ENCODE measurements around the gene PBXIP1.
A peak's percentile ranks its signal among the peaks of the same experiment; 100 is the strongest.

The PBXIP1 gene

GRCh38 chr1:154971341-154971998 is 15.6 kb upstream of the PBXIP1 start:
- no peak for DNase-seq

GRCh38 chr1:154970631-154971340 is 14.9 kb upstream of the PBXIP1 start, which contains the start of gene SHC1:
Gene SHC1 (minus strand): TSS chr1:154970747. CDS start chr1:154970526, 221 bp downstream.
- peak; percentile 82 for DNase-seq

- DNase-seq = no peak
These were observed 14.1 kb upstream of the PBXIP1 start for GRCh38 chr1:154969860-154970452.

GRCh38 chr1:154969246-154969645 is 13.3 kb upstream of the PBXIP1 start:
- no peak for DNase-seq

GRCh38 chr1:154968731-154969130 is 12.8 kb upstream of the PBXIP1 start:
- no peak for DNase-seq

GRCh38 chr1:154967331-154967950 is 11.5 kb upstream of the PBXIP1 start:
- DNase-seq = no peak

GRCh38 chr1:154966111-154966510 is 10.2 kb upstream of the PBXIP1 start:
- no peak for DNase-seq

- no peak for DNase-seq
These were observed 8.5 kb upstream of the PBXIP1 start for GRCh38 chr1:154964359-154964758.

- no peak for DNase-seq
These were observed 7.7 kb upstream of the PBXIP1 start for GRCh38 chr1:154963643-154964042.

- no peak for DNase-seq
These were observed 7.0 kb upstream of the PBXIP1 start for GRCh38 chr1:154962795-154963330.

- peak; percentile 47 for DNase-seq
These were observed 6.4 kb upstream of the PBXIP1 start for GRCh38 chr1:154962156-154962749.

GRCh38 chr1:154961207-154962155 is 5.6 kb upstream of the PBXIP1 start, which contains the start of gene PYGO2:
Gene PYGO2 (minus strand): TSS chr1:154961782. CDS start chr1:154961576, 206 bp downstream.
- peak; percentile 75 for DNase-seq

- DNase-seq = no peak
These were observed 4.7 kb upstream of the PBXIP1 start for GRCh38 chr1:154960446-154961136.

- DNase-seq = no peak
These were observed 3.5 kb upstream of the PBXIP1 start for GRCh38 chr1:154959426-154959780.

- no peak for DNase-seq
These were observed 3.0 kb upstream of the PBXIP1 start for GRCh38 chr1:154958681-154959425.

GRCh38 chr1:154958036-154958435 is 2.1 kb upstream of the PBXIP1 start:
- DNase-seq = no peak

GRCh38 chr1:154957091-154957657 is 1.3 kb upstream of the PBXIP1 start:
- no peak for DNase-seq

GRCh38 chr1:154956544-154956941 is 644 bp upstream of the PBXIP1 start:
- no peak for DNase-seq

- DNase-seq = peak; percentile 25
These were observed 721 bp downstream of the PBXIP1 start for GRCh38 chr1:154955039-154955717.

All from NCI-H1694 treated with DMSO at 0.1 percent for 48 hours (cell line).